NCI-H1436 treated with DMSO at 0.1 percent for 48 hours (cell line): Measurements from ENCODE around the gene SYP.
"Not testable (repeated sequence)": the region's sequence is repeated elsewhere in the genome, so short reads cannot be mapped to it uniquely, and the experiment has no call there.

Experiments
- DNase-seq: peaks from one replicate; lab custom pipeline; 2025; lab: John Stamatoyannopoulos, UW

Gene SYP

GRCh38 chrX:49189606-49190005, 10.4 kb downstream of the SYP start:
- DNase-seq = no peak

DNA sequence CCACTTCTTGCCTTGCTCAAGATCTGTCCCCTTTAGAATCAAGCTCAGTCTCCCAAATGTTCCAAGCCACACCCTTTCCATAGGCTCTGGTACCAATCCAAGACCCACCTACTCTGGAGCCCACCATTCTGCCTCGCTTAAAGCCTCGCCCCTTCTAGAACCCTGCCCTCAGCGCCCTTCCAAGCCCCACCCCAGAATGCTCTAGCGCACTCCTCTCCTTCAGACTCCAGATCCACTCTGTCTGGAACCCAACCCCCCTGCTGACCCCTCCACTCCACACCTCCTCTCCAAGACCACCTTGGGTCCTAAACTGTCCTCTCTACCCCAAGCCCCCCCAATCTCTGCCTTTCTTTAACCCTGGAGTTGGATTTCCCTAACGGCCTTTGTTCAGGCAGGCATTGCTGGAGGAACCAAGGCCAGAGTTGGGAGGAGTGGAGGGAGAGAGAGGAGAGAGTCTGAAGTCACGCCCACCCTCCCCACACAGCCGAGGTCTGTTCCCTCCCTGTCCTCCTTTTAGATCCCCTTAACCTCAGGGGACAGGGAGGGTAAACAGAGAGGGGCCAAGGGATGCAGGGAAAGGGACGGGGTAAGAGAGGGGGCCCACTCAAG, 11.4 kb downstream of the SYP start:
- DNase-seq = no peak

DNA sequence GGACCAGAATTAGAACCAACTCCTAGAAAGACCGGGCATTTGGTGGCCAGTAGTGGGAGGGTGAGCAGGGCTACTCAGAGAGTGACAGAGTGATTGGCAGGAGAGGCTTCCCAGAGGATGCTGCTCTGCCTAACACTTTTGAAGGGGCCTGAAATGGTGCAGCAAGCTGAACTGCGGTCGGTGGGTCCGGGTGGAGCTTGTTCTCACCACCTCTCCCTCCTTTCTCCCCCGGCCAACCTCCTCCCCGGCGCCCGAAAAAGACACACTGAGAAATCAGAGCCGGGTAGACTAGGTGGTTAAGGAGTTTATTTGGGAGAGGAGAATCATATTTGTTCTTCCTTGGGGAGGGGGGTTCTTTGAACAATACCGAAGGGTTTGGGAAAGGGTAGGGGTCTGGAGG, 12.5 kb downstream of the SYP start:
- DNase-seq = no peak

DNA sequence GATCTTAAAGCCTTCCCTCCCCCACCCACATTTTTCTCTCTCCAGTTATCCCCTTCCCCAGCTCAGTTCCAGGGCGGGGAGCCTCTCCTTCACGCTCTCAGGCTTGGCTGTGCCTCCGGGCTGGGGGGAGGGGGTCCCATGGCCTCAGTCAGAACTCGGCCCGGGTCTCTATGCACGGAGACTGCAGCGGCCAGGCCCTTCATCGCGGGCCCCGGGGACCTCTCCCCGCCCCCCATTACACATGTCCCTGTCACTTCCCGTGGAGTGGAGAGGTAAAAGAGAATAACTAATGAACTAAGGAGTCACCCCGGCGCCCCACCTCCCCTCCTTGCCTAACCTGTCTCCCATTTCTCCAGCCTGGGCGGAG, 13.0 kb downstream of the SYP start:
- DNase-seq = no peak

- peak; percentile 6 for DNase-seq
These were observed 13.6 kb downstream of the SYP start, which contains the start of gene PRICKLE3 for GRCh38 chrX:49186125-49187027. PRICKLE3 (minus strand) TSS chrX:49186373; CDS start chrX:49186297, 76 bp downstream.

- peak; percentile 58 for DNase-seq
These were observed 15.4 kb downstream of the SYP start for GRCh38 chrX:49184294-49185281.

DNA sequence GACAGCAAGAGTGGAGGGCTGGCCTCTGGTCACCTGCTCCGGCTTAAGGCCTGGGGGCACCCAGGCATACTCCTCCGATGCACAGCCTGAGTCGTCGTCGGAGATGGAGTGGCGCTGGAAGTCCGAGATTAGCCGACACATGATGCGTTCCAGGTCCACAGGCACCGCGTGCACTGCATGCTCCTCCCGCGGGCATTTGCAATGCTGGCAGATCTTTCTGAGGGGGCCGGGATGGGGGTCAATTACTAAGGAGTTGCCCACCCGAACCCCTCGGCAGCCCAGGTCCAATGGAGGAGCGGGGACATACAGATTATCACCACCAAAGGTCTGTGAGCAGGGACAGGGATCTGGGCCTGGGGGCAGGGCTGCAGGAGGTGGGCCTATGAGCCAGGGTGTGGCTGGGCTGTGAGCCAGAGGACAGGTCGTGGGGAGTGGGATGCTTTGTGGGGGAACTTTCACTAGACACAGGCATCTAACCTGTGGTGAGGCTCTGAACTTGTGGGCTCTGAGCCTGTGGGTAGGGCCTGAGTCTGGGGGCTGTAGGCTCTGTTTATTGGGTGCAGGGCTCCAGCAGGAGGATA, 16.2 kb downstream of the SYP start:
- no peak for DNase-seq

DNA sequence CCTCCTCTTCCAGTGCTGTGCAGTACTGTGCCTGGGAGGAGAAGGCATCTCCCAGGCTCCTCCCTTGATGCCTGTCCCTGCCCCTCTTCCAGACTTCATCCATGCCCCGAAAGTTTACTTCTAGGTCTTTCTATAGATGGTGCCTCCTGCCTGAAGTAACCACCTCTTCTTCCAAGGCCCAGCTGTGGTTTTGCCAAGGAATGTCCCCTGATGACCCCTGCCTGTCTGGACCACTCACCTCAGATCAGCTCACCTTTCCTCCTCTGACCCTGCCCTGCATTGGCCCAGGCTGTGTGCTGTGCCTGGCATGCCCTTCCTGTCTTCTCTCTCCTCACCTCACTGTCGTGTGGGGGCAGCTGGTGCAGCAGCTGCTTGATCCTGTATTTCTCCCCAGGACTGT, 20.6 kb downstream of the SYP start:
- DNase-seq = no peak

DNA sequence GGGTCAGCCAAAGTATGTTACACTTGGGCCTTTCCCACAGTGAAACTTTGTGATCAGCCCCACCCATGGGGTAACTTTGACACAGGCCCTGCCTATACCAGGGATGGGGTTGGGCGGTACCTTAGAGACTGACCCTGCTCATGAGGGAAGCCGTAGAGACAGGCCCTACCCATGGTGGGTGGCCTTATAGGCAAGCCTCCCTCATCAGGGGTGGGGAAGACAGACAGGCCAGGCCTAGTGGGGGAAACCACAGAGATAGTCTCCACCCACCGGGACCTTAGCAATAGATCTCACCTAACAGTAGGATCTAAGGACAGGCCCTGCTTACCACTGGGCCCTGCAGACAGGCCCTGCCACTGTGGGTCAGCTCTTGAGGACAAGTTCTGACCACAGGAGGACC, 21.5 kb downstream of the SYP start:
- no peak for DNase-seq

DNA sequence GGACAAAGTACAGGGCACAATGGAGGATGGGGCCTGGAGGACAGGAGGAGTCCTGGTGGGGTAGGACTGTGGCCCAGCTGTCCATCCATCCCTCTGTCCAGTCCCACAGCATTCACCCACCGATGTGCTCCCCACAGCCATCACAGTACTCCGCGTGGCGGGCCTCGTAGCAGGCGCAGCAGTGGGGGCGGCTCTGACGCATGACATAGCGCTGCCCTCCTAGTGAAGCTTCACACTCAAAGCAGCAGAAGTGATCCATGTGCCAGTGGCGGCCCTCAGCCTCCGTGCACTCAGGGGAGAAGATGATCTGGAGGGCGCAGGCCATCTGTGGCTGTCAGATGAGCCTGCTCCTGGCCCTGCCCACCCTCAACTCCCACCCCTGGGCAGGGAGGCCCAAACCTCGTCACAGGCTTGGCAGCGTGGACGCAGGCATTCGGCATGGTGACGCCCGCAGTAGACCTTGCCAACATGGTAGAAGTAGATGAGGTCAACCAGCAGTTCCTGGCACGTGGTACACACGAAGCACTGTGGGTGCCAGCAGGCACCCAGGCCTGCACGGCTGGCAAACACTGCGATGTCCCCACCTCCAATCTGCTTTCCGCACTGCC, 22.0 kb downstream of the SYP start:
- DNase-seq = no peak

DNA sequence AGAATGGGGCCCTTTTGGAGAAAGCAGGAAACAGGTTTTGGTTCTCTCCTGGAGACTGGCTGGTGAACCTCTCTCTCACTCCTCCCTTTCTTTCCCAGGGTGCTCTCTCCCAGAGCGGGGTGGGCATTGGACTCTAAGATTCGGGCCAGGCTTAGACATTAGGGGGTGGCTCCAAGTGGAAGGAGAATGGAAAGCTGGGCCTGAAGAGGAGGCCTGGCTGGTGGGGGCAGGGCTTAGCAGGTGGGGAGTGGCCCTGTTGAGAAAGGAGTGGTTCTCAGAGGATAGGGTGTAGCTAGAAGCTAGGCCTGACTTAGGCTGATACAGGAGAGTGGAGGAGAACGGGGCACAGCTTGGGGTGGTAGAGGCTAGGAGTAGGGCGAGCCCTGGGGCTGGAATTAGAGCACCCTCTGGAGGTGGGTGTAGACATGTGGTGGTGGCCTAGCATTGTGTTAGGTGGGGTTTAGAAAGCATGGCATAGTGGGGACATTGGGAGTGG, 22.6 kb downstream of the SYP start:
- DNase-seq = no peak

- DNase-seq = no peak
These were observed 23.3 kb downstream of the SYP start for GRCh38 chrX:49176421-49177326.

DNA sequence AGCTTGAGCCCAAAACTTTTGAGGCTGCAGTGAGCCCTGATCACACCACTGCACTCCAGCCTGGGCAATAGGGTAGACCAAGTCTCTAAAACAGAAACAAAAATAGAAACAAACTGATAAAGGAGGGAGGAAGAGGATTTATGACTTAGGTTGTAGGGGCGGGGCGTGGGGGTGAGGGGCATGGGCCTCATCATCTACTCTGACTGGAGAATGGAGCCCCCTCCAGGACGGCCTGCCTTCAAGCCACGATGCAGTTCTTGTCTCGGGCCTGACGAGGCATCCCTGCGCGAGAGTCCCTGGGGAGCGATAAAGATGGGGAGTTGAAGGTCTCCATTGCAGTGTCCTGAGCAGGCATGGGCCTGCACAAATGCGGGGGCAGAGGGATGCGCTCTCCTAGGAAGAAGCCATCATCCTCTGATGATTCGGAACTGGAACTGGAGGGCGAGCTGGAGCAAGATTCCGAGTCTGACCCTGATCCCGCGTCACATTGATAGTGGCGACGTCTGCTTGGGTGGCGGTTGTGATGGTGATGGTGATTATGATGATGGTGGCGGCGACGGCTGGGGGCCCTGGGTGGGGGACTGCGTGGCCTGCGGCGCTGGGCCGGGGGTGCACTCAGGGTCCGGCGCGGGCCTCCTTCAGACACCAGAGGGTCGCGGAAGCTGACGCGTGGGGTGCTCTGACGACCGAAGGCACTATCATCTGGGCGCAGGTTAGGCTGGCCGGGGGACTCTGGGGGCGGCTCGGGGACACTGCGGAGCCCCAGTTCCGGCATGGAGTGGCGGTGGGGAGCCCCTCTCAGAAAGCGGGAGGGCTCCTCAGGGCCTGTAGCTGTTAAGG, 24.3 kb downstream of the SYP start:
- no peak for DNase-seq

DNA sequence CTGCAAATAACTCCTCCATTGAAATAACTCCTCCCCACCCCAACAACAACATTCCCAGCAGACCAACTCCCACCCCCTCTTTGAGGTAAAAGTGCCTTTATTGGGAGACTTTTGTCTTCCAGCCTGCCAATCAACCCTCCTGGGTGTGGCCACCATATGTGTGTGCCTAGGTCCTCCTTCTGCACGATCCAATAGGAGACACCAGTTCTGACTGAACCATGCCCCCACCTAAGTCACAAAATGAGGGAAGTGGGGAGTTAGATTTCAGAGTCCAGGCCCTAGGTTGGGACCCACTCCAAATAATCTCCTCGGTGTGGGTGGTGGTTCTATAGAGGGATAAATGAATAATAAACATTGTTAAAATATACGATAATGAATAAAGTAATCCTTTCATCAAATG, 25.3 kb downstream of the SYP start:
- no peak for DNase-seq

DNA sequence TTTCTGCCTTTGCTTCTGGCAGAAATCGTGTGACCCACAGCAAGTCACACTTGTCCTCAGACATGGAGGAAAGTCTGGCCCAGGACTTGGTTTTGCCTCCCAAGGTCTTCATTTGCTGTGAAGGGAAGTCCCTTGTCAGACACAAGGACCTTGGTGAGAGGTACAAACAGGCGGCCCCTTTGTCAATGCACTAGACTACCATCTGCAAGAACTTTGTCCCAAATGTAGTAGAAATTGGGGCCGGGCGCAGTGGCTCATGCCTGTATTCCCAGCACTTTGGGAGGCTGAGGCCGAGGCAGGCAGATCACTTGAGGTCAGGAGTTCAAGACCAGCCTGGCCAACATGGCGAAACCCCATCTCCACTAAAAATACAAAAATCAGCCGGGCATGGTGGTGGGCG, 26.4 kb downstream of the SYP start:
- DNase-seq = not testable (repeated sequence)

DNA sequence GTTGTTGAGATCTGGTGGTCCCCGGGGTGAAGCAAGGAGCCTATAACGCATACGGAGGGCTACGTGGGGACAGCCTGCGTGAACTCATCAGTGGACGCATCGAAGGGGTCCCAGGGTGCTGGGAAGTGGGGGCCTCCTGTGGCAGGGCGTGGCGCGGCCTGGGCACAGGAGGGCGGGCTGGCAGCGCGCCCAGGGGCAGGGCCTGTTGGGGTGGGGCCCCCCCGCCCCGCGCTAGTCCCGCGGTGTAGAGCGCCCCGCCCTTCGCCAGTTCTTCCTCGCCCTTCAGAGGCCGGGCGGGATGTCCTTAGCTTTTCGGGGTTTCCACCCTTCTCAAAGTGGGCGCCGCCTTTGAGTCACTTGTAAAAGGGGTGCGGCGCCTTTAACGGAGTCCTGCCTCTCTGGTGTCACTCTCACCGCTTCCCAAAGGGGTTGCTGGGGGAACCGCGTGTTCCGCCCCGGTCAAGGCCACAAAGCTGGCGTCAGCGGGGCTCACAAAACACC, 27.7 kb downstream of the SYP start:
- no peak for DNase-seq

DNA sequence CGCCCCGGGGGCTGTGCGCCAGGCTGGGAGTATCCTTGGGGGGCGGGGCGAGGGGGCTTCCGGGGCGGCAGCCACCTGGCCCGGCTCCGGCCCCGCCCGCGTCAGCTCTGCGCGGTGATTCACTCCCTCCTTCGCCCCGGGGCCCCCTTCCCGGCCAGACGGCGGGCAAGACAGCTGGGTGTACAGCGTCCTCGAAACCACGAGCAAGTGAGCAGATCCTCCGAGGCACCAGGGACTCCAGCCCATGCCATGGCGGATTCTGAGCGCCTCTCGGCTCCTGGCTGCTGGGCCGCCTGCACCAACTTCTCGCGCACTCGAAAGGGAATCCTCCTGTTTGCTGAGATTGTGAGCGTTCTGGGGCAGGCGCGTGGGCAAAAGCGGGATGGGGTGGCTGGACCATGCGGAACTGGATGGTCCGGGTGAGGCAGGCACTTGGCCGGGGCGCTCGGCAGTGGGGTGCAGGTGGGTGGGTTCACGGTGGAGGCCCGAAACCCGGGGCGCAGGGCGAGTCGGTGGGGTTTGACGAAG, 28.2 kb downstream of the SYP start, which contains the start of gene PLP2:
PLP2 (plus strand) TSS at position 147 of the 528 bp plus-strand sequence; CDS start at position 250, 103 bp downstream.
- DNase-seq = no peak

GRCh38 chrX:49167740-49168108, 32.3 kb downstream of the SYP start:
- no peak for DNase-seq
